NB4 (cell line): ENCODE measurements around the gene ZFPM1.

Experiments
- DNase-seq: peaks from one replicate; pipeline ENCODE4 v3.0.0; 2010; ENCODE audit warnings: low read depth
- H3K4me3 ChIP-seq: one replicate; pipeline ENCODE4 v1.5.1; 2011; ENCODE audit warnings: mild to moderate bottlenecking, low read depth, low read length, moderate library complexity
- MYC ChIP-seq: IDR thresholded peaks from 2 replicates; pipeline ENCODE4 v1.6.1; 2011; ENCODE audit warnings: low read depth, low read length
- POLR2A ChIP-seq: IDR thresholded peaks from 2 replicates; pipeline ENCODE4 v1.6.1; 2011; ENCODE audit warnings: mild to moderate bottlenecking; ENCODE audit not compliant: insufficient read length; ENCODE audit errors: extremely low read depth
- TF ChIP-seq, protein P1 (sequence below): IDR thresholded peaks from one replicate; pipeline ENCODE4 v1.5.1; 2012; ENCODE audit warnings: low read depth, low read length
- TF ChIP-seq, protein P2 (sequence below): IDR thresholded peaks from 2 replicates; pipeline ENCODE4 v1.6.1; 2011; ENCODE audit warnings: low read depth, low read length

The ZFPM1 gene

DNA sequence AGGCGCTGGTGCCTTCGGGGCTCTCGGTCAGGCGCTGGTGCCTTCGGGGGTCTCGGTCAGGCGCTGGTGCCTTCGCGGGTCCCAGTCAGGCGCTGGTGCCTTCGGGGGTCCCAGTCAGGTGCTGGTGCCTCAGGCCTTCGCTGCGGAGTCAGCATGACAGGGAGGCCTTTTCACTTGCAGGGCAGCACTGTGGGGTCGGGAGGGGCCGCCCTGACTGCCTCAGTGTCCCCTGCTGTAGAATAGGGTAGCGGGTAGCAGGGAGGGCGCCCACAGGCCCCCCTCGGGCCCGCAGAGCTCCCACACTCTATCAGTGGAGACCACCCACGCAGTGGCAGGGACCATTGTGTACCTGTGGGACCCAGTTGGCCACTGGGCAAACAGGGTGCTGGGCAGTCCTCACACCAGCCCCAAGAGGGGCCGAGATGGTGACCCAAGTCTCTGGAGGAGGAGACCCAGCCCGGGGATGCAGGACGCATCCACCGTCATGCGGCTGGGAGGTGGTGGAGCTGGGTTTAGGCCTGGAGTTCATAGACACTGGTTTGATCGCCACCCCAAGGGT is 38.0 kb downstream of the ZFPM1 start:
- H3K4me3 ChIP-seq, result no peak overlapping the region

DNA sequence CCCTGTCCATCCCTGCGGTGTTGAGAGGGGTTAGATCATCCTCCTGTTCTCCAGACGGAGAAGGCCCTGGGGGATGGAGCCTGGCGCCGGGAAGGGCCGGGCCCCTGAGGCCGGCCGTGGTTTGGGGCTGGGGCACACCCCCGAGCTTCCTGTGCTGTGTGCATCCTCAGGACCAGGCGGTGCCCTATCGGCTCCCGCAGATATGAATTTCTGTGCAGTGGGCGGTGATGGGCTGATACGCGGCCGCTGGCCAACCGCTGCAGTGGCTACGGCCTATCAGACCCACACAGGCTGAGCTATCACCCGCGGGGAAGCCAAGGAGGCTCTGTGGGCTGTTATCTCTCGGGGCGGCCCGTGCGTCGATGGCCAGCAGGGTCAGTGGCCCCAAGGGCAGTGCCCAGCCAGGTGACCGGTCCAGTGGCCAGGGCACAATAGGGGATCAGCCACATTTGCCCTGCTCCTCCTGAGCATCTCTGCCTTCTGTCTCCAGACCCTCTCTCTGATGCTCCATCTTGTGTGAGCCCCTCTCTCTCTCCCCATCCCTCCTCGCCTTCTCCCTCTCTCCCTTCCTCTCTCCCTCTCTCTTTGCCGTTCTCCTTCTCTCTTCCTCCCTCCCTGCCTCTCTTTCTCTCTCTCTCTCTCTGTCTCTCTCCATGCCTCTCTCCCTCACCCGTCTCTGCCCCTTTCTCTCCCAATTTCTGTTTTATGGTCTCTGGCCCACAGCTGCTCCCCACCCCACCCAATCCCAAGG is 38.7 kb downstream of the ZFPM1 start:
- no peak for DNase-seq
- TF ChIP-seq, protein P1, sequence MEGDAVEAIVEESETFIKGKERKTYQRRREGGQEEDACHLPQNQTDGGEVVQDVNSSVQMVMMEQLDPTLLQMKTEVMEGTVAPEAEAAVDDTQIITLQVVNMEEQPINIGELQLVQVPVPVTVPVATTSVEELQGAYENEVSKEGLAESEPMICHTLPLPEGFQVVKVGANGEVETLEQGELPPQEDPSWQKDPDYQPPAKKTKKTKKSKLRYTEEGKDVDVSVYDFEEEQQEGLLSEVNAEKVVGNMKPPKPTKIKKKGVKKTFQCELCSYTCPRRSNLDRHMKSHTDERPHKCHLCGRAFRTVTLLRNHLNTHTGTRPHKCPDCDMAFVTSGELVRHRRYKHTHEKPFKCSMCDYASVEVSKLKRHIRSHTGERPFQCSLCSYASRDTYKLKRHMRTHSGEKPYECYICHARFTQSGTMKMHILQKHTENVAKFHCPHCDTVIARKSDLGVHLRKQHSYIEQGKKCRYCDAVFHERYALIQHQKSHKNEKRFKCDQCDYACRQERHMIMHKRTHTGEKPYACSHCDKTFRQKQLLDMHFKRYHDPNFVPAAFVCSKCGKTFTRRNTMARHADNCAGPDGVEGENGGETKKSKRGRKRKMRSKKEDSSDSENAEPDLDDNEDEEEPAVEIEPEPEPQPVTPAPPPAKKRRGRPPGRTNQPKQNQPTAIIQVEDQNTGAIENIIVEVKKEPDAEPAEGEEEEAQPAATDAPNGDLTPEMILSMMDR, result no peak
- H3K4me3 ChIP-seq, result no peak overlapping the region

More for the DNA sequence above, 38.0 kb downstream of the ZFPM1 start:
- TF ChIP-seq, protein P2, sequence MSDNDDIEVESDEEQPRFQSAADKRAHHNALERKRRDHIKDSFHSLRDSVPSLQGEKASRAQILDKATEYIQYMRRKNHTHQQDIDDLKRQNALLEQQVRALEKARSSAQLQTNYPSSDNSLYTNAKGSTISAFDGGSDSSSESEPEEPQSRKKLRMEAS, result no peak
- TF ChIP-seq, protein P1, result no peak
- TF ChIP-seq MYC, result no peak
- no peak for TF ChIP-seq POLR2A
- DNase-seq, result no peak

DNA sequence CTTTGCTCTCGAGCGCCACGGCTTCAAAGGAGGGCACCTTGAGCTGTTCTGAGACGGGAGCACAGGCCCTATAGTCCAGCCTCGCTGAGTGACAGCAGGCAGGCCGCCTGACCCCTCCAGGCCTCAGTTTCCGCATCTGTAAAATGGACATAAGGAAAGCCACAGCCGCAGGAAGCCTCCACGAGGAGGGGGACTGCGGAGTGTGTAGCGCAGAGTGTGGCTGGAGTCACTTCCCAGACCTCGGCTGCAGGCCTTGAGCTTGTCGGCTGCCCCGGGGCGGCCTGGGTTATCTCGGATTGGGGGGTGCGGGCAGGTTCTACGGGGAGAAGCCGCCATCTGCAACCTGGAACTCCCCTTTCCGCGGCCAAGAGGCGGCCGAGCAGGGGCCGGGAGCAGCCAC is 40.8 kb downstream of the ZFPM1 start:
- TF ChIP-seq, protein P2, result no peak
- TF ChIP-seq, protein P1, result no peak
- TF ChIP-seq POLR2A, result no peak
- DNase-seq, result no peak
- no peak overlapping the region for H3K4me3 ChIP-seq

DNA sequence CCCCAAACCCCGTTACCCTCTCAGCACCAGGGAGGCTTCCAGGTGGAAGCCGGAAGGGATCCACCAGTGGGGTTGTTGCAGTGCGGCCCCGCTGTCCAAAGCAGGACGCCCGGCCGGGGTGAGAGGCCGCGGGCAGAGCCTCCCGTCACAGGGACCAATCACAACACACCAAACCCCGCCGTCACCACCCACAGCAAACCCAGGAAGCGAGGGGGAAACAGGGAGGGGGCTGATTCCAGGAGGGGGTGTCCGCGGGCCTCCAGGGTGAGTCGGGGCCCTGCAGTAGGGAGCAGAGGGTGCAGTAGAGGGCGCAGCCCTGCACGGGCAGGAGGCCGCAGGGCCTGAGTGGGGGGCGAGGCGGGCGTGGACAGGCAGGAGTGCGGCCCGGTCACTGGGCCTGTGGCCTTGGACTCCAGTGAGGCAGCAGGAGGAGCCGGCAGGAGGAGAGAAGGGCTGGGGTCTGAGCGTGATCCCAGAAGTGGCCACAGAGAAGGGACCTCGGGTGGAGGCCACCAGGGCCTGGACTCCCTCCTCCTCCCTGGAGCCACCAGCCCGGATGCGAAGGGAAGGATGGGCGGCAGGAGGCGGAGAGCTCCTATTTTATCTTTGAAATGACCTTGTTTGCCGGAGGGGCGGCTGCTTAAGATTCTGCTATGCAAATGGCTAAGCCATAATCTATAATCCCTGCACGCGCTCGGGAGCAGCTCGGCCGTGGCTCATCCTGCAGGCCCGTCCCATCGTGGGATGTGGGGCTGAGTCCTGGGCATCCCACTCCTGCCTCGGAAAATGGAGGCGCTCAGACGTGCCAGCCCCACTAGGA is 41.5 kb downstream of the ZFPM1 start:
- TF ChIP-seq, protein P2, result no peak
- TF ChIP-seq, protein P1, result no peak
- TF ChIP-seq MYC (no peak), POLR2A (no peak)
- no peak overlapping the region for H3K4me3 ChIP-seq
- no peak for DNase-seq

DNA sequence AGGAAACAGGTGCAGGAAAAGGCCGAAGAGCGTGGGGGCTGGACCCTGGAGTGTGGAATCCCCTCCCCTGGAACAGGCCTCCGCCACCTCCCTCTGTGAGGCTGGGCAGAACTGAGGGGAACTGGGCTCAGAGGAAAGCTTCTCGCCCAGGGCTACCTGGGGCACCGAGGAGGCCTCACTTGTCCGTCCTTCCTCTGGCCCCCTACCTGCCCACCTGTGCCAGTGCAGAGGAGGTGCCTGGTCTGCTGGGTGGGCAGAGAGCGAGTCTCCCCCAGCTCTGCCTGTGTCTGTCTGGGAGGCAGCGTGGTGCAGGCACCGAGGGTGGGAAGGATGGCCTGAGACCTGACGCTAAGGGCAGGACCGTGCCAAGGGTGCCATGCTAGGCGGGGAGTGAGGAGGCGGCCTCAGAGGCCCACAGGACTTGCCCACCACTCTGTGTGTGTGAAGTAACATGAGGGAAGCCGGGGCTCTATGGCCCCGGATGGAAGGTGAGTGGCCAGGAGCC is 42.2 kb downstream of the ZFPM1 start:
- TF ChIP-seq POLR2A (no peak), MYC (no peak)
- TF ChIP-seq, protein P2, result no peak
- TF ChIP-seq, protein P1, result no peak
- H3K4me3 ChIP-seq, result no peak overlapping the region
- DNase-seq, result no peak
